ENCODE results near the gene USP3. TPM values are rescaled to one million over a fixed set of nuclear protein-coding genes. Genes with fewer than 3 reads are reported as not detected.
"Not testable (repeated sequence)": the region's sequence is repeated elsewhere in the genome, so short reads cannot be mapped to it uniquely, and the experiment has no call there.

The USP3 gene
- total RNA-seq, 4 donors from 2014 or later, result 12.1 to 29.4 (median 15.5) TPM

DNA sequence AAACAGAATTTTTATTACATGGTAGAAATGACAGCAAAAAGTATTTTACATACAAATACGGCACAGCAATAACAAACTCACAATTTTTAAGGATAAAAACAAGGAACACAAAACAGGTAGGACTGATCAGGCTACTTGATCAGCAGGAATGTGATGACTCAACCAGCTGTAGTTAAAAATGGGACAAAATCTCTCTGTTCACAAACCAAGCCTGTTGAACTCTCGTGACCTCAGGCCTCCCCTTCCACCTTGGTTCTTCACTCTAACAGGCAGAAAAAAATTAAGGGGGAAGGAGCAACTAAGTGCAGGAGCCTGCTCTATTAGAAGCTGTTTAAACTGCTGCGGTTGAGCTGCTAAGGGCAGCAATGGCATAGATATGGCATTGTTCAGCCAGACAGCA lies 111.5 kb downstream of the USP3 start:
- Histone ChIP-seq H3K27ac (peak overlapping the region in 1 of 4 donors; percentile 1), H3K36me3 (peaks cover 0 to 37% of the 10 kb centered on the region in 2 donors), H3K27me3 (no peaks in the 10 kb centered on the region), H3K4me3 (no peak overlapping the region), H3K4me1 (peaks cover 5 to 7% of the 10 kb centered on the region in 2 donors), H3K9me3 (no peaks in the 10 kb centered on the region)
- no peak for ATAC-seq
- intact Hi-C loops (cut with DNase I; ENCODE audit: low total_unique reads), result no loop called here
- TF ChIP-seq, protein P1, sequence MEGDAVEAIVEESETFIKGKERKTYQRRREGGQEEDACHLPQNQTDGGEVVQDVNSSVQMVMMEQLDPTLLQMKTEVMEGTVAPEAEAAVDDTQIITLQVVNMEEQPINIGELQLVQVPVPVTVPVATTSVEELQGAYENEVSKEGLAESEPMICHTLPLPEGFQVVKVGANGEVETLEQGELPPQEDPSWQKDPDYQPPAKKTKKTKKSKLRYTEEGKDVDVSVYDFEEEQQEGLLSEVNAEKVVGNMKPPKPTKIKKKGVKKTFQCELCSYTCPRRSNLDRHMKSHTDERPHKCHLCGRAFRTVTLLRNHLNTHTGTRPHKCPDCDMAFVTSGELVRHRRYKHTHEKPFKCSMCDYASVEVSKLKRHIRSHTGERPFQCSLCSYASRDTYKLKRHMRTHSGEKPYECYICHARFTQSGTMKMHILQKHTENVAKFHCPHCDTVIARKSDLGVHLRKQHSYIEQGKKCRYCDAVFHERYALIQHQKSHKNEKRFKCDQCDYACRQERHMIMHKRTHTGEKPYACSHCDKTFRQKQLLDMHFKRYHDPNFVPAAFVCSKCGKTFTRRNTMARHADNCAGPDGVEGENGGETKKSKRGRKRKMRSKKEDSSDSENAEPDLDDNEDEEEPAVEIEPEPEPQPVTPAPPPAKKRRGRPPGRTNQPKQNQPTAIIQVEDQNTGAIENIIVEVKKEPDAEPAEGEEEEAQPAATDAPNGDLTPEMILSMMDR (IDR thresholded peaks at IDR 0.05 in 4 of 5, conservative IDR thresholded peaks at IDR 0.05 in 1 of 5), result no peak
- no peak for TF ChIP-seq POLR2A (IDR thresholded peaks at IDR 0.05)
- in situ Hi-C loops (cut with MboI; ENCODE audit: low sequenced_read_pairs in 4 of 4), result loop anchor here in 1 of 4 donors (25.0 kb wide), 1 partner anchor 446 kb away; no protein-coding TSS in a partner anchor
- DNase-seq, result no peak

DNA sequence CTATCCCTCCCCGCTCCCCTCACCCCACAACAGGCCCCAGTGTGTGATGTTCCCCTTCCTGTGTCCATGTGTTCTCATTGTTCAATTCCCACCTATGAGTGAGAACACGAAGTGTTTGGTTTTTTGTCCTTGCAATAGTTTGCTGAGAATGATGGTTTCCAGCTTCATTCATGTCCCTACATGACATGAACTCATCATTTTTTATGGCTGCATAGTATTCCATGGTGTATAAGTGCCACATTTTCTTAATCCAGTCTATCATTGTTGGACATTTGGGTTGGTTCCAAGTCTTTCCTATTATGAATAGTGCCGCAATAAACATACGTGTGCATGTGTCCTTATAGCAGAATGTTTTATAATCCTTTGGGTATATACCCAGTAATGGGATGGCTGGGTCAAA lies 112.8 kb downstream of the USP3 start:
- DNase-seq; H3K27ac ChIP-seq; intact Hi-C loops (cut with DNase I; ENCODE audit: low total_unique reads); H3K27me3 ChIP-seq; ATAC-seq; H3K4me3 ChIP-seq; H3K4me1 ChIP-seq; H3K9me3 ChIP-seq: not testable (repeated sequence)
- H3K36me3 ChIP-seq, result peaks cover 0 to 41% of the 10 kb centered on the region in 2 donors
- in situ Hi-C loops (cut with MboI; ENCODE audit: low sequenced_read_pairs in 4 of 4), result loop anchor here in 1 of 4 donors (25.0 kb wide), 1 partner anchor 445 kb away; no protein-coding TSS in a partner anchor

DNA sequence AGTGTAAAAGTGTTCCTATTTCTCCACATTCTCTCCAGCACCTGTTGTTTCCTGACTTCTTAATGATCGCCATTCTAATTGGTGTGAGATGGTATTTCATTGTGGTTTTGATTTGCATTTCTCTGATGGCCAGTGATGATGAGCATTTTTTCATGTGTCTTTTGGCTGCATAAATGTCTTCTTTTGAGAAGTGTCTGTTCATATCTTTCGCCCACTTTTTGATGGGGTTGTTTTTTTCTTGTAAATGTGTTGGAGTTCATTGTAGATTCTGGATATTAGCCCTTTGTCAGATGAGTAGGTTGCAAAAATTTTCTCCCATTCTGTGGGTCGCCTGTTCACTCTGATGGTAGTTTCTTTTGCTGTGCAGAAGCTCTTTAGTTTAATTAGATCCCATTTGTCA lies 113.2 kb downstream of the USP3 start:
- H3K27me3 ChIP-seq; DNase-seq; H3K9me3 ChIP-seq; intact Hi-C loops (cut with DNase I; ENCODE audit: low total_unique reads); H3K4me1 ChIP-seq; H3K4me3 ChIP-seq; ATAC-seq; H3K27ac ChIP-seq: not testable (repeated sequence)
- peaks cover 3 to 42% of the 10 kb centered on the region in 2 donors for H3K36me3 ChIP-seq
- in situ Hi-C loops (cut with MboI; ENCODE audit: low sequenced_read_pairs in 4 of 4), result loop anchor here in 1 of 4 donors (25.0 kb wide), 1 partner anchor 445 kb away; no protein-coding TSS in a partner anchor

DNA sequence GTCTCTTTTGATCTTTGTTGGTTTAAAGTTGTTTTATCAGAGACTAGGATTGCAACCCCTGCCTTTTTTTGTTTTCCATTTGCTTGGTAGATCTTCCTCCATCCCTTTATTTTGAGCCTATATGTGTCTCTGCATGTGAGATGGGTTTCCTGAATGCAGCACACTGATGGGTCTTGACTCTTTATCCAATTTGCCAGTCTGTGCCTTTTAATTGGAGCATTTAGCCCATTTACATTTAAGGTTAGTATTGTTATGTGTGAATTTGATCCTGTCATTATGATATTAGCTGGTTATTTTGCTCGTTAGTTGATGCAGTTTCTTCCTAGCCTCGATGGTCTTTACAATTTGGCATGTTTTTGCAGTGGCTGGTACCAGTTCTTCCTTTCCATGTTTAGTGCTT lies 116.4 kb downstream of the USP3 start:
- intact Hi-C loops (cut with DNase I; ENCODE audit: low total_unique reads); ATAC-seq; H3K4me3 ChIP-seq; H3K27me3 ChIP-seq; H3K27ac ChIP-seq; DNase-seq; H3K4me1 ChIP-seq; H3K9me3 ChIP-seq: not testable (repeated sequence)
- H3K36me3 ChIP-seq, result peaks cover 5 to 55% of the 10 kb centered on the region in 2 donors
- in situ Hi-C loops (cut with MboI; ENCODE audit: low sequenced_read_pairs in 4 of 4), result loop anchor here in 1 of 4 donors (25.0 kb wide), 1 partner anchor 442 kb away; no protein-coding TSS in a partner anchor

DNA sequence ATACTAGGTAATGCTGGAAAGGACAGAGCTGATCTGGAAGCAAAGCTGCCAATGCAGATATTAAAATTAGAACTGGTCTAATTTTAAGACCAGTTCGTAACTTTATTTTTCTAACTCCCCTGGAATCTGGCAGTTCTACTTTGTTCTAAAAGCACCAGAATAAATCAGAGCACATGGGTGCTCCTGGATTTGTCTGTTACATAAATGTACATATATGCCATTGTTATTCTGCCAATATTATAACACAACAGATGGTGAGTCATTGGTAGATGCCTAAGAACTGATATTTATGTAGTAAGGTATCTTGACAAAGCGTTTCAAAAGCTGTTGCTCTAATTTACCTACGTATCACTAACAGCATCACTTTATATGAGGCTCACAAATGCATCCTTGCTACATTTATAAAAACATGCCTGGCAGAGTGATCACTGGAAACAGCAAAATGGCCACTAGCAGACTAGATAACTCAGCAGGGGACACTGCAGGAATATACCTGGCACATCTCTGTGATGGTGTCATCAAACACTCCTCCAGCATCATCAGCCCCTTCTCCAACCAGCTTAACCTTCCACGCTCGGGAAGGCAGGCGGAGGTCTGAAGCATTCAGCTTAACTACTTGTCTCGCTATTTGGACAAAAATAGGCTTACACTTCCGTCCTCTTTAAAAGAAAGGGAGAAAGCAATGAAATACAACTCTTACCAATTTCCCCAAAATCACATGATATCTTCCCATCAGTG lies 119.0 kb downstream of the USP3 start:
- Histone ChIP-seq H3K27me3 (no peaks in the 10 kb centered on the region), H3K27ac (no peak overlapping the region), H3K36me3 (peaks cover 8 to 72% of the 10 kb centered on the region in 2 donors), H3K4me1 (no peaks in the 10 kb centered on the region), H3K9me3 (no peaks in the 10 kb centered on the region), H3K4me3 (no peak overlapping the region)
- in situ Hi-C loops (cut with MboI; ENCODE audit: low sequenced_read_pairs in 4 of 4), result loop anchor here in 1 of 4 donors (25.0 kb wide), 1 partner anchor 439 kb away; no protein-coding TSS in a partner anchor
- intact Hi-C loops (cut with DNase I; ENCODE audit: low total_unique reads), result no loop called here
- no peak for ATAC-seq
- no peak for DNase-seq
- TF ChIP-seq, protein P1 (IDR thresholded peaks at IDR 0.05 in 4 of 5, conservative IDR thresholded peaks at IDR 0.05 in 1 of 5), result no peak
- no peak for TF ChIP-seq POLR2A (IDR thresholded peaks at IDR 0.05)

DNA sequence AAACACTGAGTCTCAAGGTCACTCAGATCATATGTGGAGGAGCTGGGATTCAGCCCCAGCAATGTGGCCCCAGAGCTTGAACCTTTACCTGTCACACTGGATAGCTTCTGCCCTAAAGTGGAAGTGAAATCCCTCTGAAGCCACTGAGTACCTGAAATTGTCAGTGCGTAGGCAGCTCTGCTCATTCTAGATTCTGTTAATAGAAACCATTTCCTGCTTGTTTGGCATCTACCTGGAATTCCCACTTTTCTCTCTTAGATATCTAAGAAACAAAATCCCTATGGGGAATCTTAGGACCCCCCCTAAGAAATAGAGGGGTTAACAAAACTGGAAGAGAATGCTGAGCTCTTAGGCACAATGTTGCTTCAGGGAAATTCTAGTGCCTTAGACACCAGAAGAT lies 122.6 kb downstream of the USP3 start:
- ATAC-seq, result no peak
- H3K27ac ChIP-seq, result peak overlapping the region in 1 of 4 donors; percentile 57
- intact Hi-C loops (cut with DNase I; ENCODE audit: low total_unique reads) (no loop called here), in situ Hi-C loops (cut with MboI; ENCODE audit: low sequenced_read_pairs in 4 of 4) (no loop called here)
- H3K4me1 ChIP-seq, result no peaks in the 10 kb centered on the region
- H3K9me3 ChIP-seq, result no peaks in the 10 kb centered on the region
- peaks cover 8 to 99% of the 10 kb centered on the region in 2 donors for H3K36me3 ChIP-seq
- DNase-seq, result no peak
- no peak overlapping the region for H3K4me3 ChIP-seq
- TF ChIP-seq, protein P1 (IDR thresholded peaks at IDR 0.05 in 4 of 5, conservative IDR thresholded peaks at IDR 0.05 in 1 of 5), result no peak
- TF ChIP-seq POLR2A (IDR thresholded peaks at IDR 0.05), result no peak
- no peaks in the 10 kb centered on the region for H3K27me3 ChIP-seq

All from gastrocnemius medialis (tissue), 4 donors.